ENCODE results near the gene P2RY8. TPM values are rescaled to one million over a fixed set of nuclear protein-coding genes. Genes with fewer than 3 reads are reported as not detected.
"Not testable (repeated sequence)": the region's sequence is repeated elsewhere in the genome, so short reads cannot be mapped to it uniquely, and the experiment has no call there.

The P2RY8 gene
- total RNA-seq, 1 donor from 2014 or later, result 20.4 TPM

GRCh38 chrX:1524874-1525582 lies 12.0 kb downstream of the P2RY8 start:
- intact Hi-C loops (cut with micrococcal nuclease), result loop anchor here (10.0 kb wide), 1 partner anchor 950 kb away; no protein-coding TSS in a partner anchor
- Mint-ChIP-seq H3K4me1 (ENCODE audit: low read depth) (peaks cover 25% of the 10 kb centered on the region), H3K9me3 (peaks cover 5% of the 10 kb centered on the region), H3K4me3 (no peak overlapping the region), H3K36me3 (ENCODE audit: low read depth) (peaks cover 18% of the 10 kb centered on the region), H3K27ac (no peak overlapping the region), H3K27me3 (ENCODE audit: insufficient read depth) (no peaks in the 10 kb centered on the region)
- DNase-seq (ENCODE audit: low spot score), result no peak

GRCh38 chrX:1522905-1523304 lies 14.1 kb downstream of the P2RY8 start:
- not testable (repeated sequence) for H3K9me3 Mint-ChIP-seq; DNase-seq (ENCODE audit: low spot score); H3K4me3 Mint-ChIP-seq; H3K27me3 Mint-ChIP-seq (ENCODE audit: insufficient read depth)
- H3K36me3 Mint-ChIP-seq (ENCODE audit: low read depth), result peaks cover 34% of the 10 kb centered on the region
- intact Hi-C loops (cut with micrococcal nuclease), result loop anchor here (2.0 to 10.0 kb wide), 2 partner anchors 14 to 948 kb away; partner anchors contain the start of gene P2RY8
- peak overlapping the region; percentile 50 for H3K27ac Mint-ChIP-seq
- H3K4me1 Mint-ChIP-seq (ENCODE audit: low read depth), result peaks cover 43% of the 10 kb centered on the region

GRCh38 chrX:1521459-1521956 lies 15.5 kb downstream of the P2RY8 start:
- Mint-ChIP-seq H3K4me1 (ENCODE audit: low read depth) (peaks cover 55% of the 10 kb centered on the region), H3K4me3 (peak overlapping the region; percentile 71), H3K27me3 (ENCODE audit: insufficient read depth) (no peaks in the 10 kb centered on the region), H3K9me3 (peaks cover 7% of the 10 kb centered on the region), H3K36me3 (ENCODE audit: low read depth) (peaks cover 41% of the 10 kb centered on the region), H3K27ac (peak overlapping the region; percentile 81)
- intact Hi-C loops (cut with micrococcal nuclease), result loop anchor here (1.0 to 10.0 kb wide), 2 partner anchors 17 to 947 kb away; no protein-coding TSS in a partner anchor
- DNase-seq (ENCODE audit: low spot score), result peak; percentile 66

- Mint-ChIP-seq H3K36me3 (ENCODE audit: low read depth) (peaks cover 42% of the 10 kb centered on the region), H3K4me1 (ENCODE audit: low read depth) (peaks cover 57% of the 10 kb centered on the region), H3K9me3 (peaks cover 7% of the 10 kb centered on the region), H3K27ac (peak overlapping the region; percentile 11), H3K27me3 (ENCODE audit: insufficient read depth) (no peaks in the 10 kb centered on the region), H3K4me3 (peak overlapping the region; percentile 15)
- intact Hi-C loops (cut with micrococcal nuclease), result loop anchor here (10.0 kb wide), 1 partner anchor 946 kb away; no protein-coding TSS in a partner anchor
- DNase-seq (ENCODE audit: low spot score), result no peak
Measured at GRCh38 chrX:1520350-1520749, 16.6 kb downstream of the P2RY8 start.

GRCh38 chrX:1519022-1519497 lies 17.9 kb downstream of the P2RY8 start:
- Mint-ChIP-seq H3K9me3 (peaks cover 7% of the 10 kb centered on the region), H3K4me3 (no peak overlapping the region), H3K4me1 (ENCODE audit: low read depth) (peaks cover 57% of the 10 kb centered on the region), H3K27ac (no peak overlapping the region), H3K36me3 (ENCODE audit: low read depth) (peaks cover 42% of the 10 kb centered on the region), H3K27me3 (ENCODE audit: insufficient read depth) (no peaks in the 10 kb centered on the region)
- DNase-seq (ENCODE audit: low spot score), result no peak
- intact Hi-C loops (cut with micrococcal nuclease), result no loop called here

GRCh38 chrX:1518512-1518911 lies 18.5 kb downstream of the P2RY8 start:
- Mint-ChIP-seq H3K4me1 (ENCODE audit: low read depth) (peaks cover 57% of the 10 kb centered on the region), H3K27me3 (ENCODE audit: insufficient read depth) (no peaks in the 10 kb centered on the region), H3K27ac (peak overlapping the region; percentile 21), H3K36me3 (ENCODE audit: low read depth) (peaks cover 47% of the 10 kb centered on the region), H3K9me3 (peaks cover 11% of the 10 kb centered on the region), H3K4me3 (no peak overlapping the region)
- DNase-seq (ENCODE audit: low spot score), result no peak
- intact Hi-C loops (cut with micrococcal nuclease), result no loop called here

GRCh38 chrX:1516596-1517104 lies 20.3 kb downstream of the P2RY8 start:
- H3K4me1 Mint-ChIP-seq (ENCODE audit: low read depth), result peaks cover 46% of the 10 kb centered on the region
- no peaks in the 10 kb centered on the region for H3K27me3 Mint-ChIP-seq (ENCODE audit: insufficient read depth)
- intact Hi-C loops (cut with micrococcal nuclease), result no loop called here
- no peak overlapping the region for H3K4me3 Mint-ChIP-seq
- H3K36me3 Mint-ChIP-seq (ENCODE audit: low read depth), result peaks cover 54% of the 10 kb centered on the region
- DNase-seq (ENCODE audit: low spot score), result no peak
- H3K27ac Mint-ChIP-seq, result peak overlapping the region; percentile 19
- peaks cover 17% of the 10 kb centered on the region for H3K9me3 Mint-ChIP-seq

GRCh38 chrX:1511829-1512228 lies 25.2 kb downstream of the P2RY8 start:
- H3K27ac Mint-ChIP-seq, result peak overlapping the region; percentile 28
- peaks cover 10% of the 10 kb centered on the region for H3K9me3 Mint-ChIP-seq
- H3K4me3 Mint-ChIP-seq, result no peak overlapping the region
- H3K36me3 Mint-ChIP-seq (ENCODE audit: low read depth), result peaks cover 37% of the 10 kb centered on the region
- peaks cover 5% of the 10 kb centered on the region for H3K4me1 Mint-ChIP-seq (ENCODE audit: low read depth)
- intact Hi-C loops (cut with micrococcal nuclease), result no loop called here
- DNase-seq (ENCODE audit: low spot score), result no peak
- no peaks in the 10 kb centered on the region for H3K27me3 Mint-ChIP-seq (ENCODE audit: insufficient read depth)

GRCh38 chrX:1511150-1511549 lies 25.8 kb downstream of the P2RY8 start:
- intact Hi-C loops (cut with micrococcal nuclease), result no loop called here
- Mint-ChIP-seq H3K4me1 (ENCODE audit: low read depth) (no peaks in the 10 kb centered on the region), H3K36me3 (ENCODE audit: low read depth) (peaks cover 35% of the 10 kb centered on the region), H3K9me3 (peaks cover 10% of the 10 kb centered on the region), H3K27me3 (ENCODE audit: insufficient read depth) (no peaks in the 10 kb centered on the region), H3K4me3 (no peak overlapping the region), H3K27ac (peak overlapping the region; percentile 28)
- no peak for DNase-seq (ENCODE audit: low spot score)

GRCh38 chrX:1507511-1508463 lies 29.2 kb downstream of the P2RY8 start:
- intact Hi-C loops (cut with micrococcal nuclease), result no loop called here
- peak overlapping the region; percentile 59 for H3K27ac Mint-ChIP-seq

GRCh38 chrX:1506916-1507315 lies 30.1 kb downstream of the P2RY8 start:
- H3K27ac Mint-ChIP-seq, result no peak overlapping the region
- intact Hi-C loops (cut with micrococcal nuclease), result no loop called here
- peaks cover 32% of the 10 kb centered on the region for H3K36me3 Mint-ChIP-seq (ENCODE audit: low read depth)
- H3K27me3 Mint-ChIP-seq (ENCODE audit: insufficient read depth), result no peaks in the 10 kb centered on the region
- no peak overlapping the region for H3K4me3 Mint-ChIP-seq
- H3K4me1 Mint-ChIP-seq (ENCODE audit: low read depth), result peaks cover 18% of the 10 kb centered on the region
- no peaks in the 10 kb centered on the region for H3K9me3 Mint-ChIP-seq
- DNase-seq (ENCODE audit: low spot score), result no peak

More at GRCh38 chrX:1507511-1508463, 29.2 kb downstream of the P2RY8 start:
- no peak overlapping the region for H3K4me3 Mint-ChIP-seq
- peaks cover 33% of the 10 kb centered on the region for H3K36me3 Mint-ChIP-seq (ENCODE audit: low read depth)
- H3K27me3 Mint-ChIP-seq (ENCODE audit: insufficient read depth), result no peaks in the 10 kb centered on the region
- peaks cover 12% of the 10 kb centered on the region for H3K4me1 Mint-ChIP-seq (ENCODE audit: low read depth)
- no peaks in the 10 kb centered on the region for H3K9me3 Mint-ChIP-seq
- no peak for DNase-seq (ENCODE audit: low spot score)

- Mint-ChIP-seq H3K27ac (peak overlapping the region; percentile 73), H3K4me1 (ENCODE audit: low read depth) (peaks cover 24% of the 10 kb centered on the region), H3K27me3 (ENCODE audit: insufficient read depth) (no peaks in the 10 kb centered on the region), H3K36me3 (ENCODE audit: low read depth) (peaks cover 22% of the 10 kb centered on the region), H3K9me3 (no peaks in the 10 kb centered on the region), H3K4me3 (no peak overlapping the region)
- DNase-seq (ENCODE audit: low spot score), result no peak
- intact Hi-C loops (cut with micrococcal nuclease), result no loop called here
Measured at GRCh38 chrX:1502853-1503252, 34.1 kb downstream of the P2RY8 start.

Data from activated T-helper 1 cell treated with anti-CD3 and anti-CD28 coated beads, Interleukin-12 subunit alpha, Interleukin-12 subunit beta, Interleukin-2, Interleukin-4 antibody, amounts not matched to agents 30 ng/mL and 10 ng/mL and 1 ng/mL, durations not matched to agents 14 hours and 24 hours and 36 hours (primary cell).